DMS 273 (cell line): Measurements from ENCODE around the gene EMC10.
"Not testable (repeated sequence)": the region's sequence is repeated elsewhere in the genome, so short reads cannot be mapped to it uniquely, and the experiment has no call there.

Experiments used
- DNase-seq: peaks from one replicate; lab custom pipeline; 2025; ENCODE audit not compliant: unreplicated experiment; lab: John Stamatoyannopoulos, UW

Gene EMC10

DNA sequence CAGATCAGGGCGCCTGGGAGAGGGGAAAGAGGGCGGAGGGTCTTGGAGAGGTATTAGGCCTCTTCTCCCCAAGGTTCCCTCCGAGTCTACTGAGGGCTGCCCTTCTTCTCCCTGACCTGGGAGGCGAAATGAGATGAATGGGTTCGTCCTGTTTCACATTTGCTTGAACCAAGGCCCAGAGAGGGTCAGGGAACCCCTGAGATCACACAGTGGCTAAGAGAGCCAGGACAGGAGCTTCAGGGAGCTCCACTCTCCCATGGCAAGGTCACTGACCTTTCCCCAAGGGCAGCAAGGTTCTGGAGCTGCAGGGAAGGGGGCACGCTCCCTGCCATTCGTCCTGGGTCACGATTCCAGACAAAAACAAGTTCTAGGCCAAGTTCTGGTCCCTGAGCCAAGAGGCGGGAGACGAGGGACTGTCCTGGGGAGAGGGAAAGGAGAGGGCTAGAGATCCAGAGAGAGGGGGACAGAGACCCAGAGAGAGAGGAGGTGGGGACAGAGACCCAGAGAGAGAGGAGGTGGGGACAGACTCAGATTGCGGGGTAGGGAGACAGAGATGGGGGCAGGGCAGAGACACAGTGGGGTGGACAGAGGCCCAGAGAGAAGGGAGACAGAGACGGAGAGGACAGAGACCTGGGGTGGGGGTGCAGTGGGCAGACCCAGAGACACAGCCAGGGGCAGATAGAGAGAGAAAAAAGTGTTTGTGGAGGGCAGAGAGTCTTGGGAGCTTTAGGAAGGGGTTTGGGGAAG lies 36.9 kb downstream of the EMC10 start:
- no peak for DNase-seq

DNA sequence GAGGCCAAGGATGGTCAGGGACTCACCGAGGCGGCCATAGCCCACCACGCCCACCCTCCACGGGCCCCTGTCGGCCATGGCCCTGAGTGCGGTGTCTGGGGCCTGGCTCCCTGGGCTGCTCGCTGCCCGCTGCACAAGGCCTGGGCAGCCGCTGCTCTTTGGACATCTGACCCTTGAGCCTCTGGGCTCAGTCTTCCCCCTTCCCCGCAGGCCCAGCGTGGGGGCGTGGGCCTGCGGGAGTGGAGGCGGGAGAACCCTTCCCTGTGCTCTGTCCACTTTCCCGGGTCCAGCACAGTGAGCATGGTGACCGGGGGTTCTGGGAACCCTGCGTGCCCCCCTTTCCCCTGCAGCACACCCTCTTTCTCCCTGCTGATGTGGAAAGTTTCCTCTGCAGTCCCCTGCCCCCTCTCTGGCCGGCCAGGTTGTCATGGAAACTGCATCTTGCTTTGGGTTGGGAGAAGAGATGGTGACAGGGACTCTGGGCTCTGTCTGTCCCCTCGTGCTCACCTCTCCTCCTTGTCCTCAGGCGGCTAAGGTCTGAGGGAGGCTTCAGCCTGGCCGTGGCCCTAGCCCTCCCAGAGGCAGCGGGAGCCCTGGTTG lies 37.5 kb downstream of the EMC10 start, which contains the start of gene ASPDH:
ASPDH (minus strand) TSS at position 168 of the 600 bp plus-strand sequence; CDS start at position 78, 90 bp downstream.
- DNase-seq: peak; percentile 47

DNA sequence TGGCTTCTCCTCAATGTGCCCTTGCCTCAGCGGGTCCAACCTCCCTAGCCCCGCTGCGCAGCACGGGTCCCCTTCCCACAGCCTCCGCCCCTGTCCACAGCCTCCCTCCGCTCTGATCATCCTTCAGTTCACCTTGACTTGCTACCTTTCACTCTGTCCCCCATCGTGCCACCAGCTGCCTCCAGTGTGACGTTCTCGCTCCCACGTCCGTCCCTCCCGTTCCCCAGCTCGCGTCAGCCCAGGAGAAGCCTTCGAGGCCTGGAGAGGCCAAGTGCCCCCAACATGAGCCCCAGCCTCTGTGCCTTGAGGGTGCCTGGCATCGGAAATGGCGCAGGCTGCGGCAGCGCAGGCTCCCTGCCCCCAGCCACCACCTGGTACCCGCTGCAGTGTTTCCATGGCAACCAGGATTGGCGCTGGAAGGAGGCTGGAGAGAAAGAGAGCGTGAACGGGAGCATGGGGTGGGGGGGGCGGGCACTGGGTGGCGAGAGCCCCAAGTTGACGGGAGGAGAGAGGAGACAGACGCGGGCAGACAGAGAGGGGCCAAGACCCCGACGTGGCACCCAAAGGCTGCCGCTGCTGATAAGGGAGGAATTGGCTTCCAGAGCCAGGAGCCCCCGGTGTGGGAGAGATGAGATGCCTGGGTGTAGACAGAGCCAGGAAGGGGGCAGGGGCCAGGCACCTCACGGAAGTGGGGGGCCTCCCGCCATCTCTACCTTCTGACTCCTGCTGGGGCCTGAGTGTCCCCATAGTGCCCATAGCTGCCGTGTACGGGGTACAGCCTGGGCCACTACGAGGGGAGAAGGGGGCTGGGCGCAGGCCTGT lies 38.2 kb downstream of the EMC10 start:
- peak; percentile 87 for DNase-seq

DNA sequence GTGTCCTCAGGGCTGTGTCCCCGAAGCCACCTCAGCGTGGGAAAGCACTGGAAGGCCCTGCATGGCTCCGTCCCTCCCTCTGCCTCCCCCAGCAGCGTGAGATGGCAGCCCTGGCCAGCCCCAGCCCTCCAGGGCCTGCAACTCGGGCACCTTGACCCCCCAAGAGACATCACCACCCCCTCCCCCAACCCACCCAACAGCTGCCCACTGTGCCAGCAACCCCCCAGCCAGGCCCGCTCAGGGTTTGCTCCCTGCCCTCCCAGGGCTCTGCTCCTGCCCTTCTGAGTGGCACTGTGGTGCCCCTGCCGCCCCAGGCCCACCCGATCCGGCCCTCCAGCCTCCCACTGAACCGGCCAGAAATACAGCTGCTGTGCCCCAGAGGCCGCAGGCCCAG lies 38.9 kb downstream of the EMC10 start:
- no peak for DNase-seq

DNA sequence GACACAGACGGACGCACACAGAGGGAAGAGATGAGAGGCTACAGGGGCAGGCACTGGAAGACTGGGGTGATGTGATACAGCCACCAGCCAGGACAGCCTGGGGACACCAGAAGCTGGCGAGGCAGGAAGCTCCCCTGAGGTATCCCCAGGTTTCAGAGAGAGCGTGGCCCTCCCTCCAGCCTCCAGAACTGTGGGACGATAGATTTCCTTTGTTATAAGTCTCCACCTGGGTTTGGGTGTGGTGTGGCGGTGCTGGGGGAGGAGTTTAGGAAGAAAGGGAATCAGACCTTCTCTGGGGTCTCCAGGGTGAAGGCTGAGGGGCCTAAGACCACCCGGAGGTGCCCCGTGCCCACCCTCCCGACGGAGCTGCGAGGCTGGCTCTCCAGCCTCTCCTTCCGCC lies 40.1 kb downstream of the EMC10 start:
- no peak for DNase-seq

DNA sequence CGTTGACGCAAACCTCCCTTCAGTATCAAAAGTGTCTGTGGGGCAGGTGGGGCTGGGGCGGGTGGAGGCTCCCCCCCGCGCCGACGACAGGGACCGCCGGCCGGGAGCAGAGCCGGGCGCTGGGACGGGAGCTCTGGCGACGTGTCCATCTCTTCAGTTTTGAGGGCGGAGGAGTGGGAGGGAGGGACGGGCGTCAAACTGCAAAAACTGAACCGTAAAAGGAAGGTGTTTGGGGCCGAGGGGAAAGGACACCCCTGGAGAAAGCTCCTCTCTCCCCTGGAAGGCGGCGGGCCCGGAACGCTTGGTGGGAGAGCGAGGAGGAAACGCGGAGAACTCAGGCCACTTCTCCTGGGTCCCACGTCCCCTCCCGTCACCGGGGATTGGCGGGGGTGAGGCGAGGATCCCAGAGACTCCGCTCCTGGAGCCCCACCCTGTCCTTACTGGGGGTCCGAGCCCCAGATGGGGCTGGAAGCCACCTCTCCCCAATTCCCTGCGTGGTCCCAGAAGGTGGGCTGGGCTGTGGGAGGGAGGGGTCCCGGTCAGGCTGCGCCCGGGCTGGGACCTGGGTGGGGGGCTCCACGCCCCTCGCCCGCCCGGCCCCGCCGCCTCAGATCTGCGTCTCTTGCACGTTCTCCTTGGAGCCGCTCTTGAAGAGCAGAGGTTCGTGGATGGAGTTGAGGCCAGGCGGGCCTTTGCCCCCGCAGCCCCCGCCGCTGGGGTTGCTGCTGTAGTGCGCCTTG lies 40.8 kb downstream of the EMC10 start:
- no peak for DNase-seq

DNA sequence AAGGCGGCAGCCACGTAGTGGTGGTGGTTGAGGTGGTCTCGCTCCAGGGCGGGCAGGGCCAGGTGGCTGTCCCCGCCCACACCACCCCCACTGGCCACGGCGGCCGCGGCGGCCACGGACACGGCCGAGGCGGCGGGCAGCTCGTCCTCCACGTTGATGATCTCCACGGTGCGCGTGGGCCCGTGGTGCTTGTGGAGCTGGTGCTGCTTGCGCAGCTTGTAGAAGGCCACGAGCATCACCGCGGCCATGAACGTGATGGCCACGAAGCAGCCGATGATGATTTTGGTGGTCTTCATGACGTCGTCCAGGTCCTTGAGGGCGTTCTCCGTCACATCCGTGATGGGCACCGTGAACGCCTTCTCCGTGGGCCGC lies 41.4 kb downstream of the EMC10 start:
- no peak for DNase-seq

DNA sequence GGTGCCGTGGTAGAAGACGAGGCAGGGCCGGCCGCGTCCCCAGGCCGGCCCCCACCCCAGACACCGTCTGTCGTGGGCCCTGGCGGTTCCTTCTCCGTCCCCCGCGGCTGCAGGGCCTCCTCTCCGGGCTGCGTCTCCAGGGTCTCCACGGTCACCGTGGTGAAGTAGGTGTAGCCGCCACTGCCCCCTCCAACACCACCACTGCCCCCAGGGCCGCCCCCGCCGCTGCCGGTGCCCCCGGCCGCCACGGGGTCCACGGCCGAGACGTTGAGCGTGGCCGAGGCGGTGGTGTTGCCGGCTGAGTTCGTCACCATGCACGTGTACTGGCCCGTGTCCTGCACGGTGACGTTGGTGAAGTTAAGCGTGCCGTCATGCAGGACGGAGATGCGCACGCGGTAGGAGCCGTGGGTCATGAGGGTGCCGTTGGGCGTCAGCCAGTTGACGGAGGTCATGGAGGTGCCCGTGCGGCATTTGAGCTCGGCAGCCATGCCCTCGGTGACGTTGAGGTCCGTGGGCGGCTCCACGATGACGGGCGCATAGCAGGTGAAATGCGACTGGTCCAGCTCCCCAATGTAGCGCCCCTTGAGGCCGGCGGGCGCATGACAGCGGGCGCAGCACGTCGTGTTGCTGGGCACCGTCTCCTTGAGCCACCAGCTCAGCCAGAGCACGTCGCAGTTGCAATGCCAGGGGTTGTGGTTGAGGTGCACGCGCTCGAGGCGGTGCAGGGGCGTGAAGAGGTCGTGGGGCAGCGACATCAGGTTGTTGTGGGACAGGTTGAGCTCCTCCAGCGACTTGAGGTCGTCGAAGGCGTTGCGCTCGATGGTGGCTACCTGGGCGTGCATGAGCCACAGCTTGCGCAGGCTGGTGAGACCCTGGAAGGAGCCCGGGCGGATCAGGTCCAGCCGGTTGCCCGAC lies 42.0 kb downstream of the EMC10 start:
- DNase-seq: no peak

DNA sequence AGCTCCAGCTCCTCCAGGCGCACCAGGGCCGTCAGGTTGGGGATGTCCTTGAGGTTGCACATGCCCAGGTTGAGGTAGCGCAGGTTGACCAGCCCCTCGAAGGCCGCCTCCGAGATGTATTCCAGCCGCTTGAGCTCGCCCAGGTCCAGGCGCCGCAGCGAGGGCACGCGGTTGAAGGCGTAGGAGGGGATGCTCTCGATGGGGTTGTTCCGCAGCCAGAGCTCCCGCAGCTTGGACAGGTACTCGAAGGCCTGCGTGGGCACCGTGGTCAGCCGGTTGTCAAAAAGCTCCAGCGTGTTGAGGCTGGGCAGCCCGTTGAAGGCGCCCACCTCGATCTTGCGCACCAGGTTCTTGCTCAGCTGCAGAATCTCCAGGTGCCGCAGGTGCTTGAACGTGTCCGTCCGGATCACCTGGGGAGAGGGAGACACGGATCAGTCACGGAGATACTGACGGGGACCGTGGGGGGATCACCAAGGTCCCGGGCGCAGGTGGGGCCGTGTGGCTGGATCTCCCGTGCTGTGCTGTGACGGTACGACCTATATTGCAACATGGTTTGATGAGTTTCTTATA lies 42.8 kb downstream of the EMC10 start:
- no peak for DNase-seq

DNA sequence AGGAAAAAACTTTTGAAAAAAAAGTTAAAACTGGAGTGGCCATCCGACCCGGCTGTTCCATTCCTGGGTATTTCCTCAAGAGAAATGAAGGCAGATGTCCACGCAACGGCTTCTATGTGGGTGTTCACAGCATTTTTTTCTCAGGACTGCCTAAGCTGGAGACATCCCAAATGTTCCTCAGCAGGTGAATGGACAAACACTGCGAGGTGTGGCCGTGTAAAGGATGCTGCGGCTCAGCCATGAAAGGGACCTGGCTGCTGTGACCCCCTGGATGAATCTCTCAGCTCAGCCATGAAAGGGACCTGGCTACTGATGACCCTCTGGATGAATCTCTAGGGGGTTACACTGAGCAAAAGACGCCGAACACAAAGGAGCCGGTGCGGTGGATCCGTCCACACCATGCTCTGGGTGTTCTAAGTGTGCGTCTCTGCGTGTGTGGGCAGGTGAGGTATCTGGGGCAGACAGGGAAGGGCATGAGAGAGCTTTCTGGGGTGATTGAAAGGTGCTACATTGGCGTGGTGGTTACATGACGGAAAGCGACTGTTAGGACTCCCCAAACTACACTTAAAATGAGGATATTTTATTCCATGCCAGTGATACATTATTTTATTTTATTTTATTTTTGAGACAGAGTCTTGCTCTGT lies 44.6 kb downstream of the EMC10 start:
- no peak for DNase-seq

DNA sequence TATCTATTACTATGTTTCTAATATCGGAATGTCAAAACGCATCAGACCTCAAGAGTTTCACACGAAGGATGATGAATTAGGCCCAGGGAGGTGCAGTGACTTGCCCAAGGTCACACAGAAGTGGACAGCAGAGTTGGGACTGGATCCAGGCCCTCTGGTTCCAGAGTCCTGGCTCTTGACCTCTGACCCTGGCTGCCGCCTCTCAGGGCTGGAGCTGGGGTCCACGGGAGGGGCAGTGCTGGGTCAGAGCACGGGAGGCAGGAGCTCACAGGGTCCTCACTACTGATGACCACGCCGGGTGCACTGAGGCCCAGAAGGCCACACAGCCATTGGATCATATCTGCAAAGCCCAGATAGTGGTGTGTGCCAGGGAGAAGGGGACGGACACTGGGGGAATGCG lies 46.6 kb downstream of the EMC10 start:
- no peak for DNase-seq

DNA sequence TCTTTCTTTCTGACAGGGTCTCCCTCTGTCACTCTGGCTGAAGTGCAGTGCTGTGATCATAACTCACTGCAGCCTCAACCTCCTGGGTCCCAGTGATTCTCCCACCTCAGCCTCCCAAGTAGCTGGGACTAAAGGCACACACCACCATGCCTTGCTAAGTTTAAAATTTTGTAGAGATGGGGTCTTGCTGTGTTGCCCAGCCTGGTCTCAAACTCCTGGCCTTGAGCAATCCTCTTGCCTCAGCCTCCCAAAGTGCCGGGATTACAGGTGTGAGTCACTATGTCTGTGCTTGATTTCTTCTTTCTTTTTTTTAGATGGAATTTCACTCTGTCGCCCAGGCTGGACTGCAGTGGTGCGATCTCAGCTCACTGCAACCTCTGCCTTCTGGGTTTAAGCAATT lies 51.7 kb downstream of the EMC10 start:
- DNase-seq: not testable (repeated sequence)

DNA sequence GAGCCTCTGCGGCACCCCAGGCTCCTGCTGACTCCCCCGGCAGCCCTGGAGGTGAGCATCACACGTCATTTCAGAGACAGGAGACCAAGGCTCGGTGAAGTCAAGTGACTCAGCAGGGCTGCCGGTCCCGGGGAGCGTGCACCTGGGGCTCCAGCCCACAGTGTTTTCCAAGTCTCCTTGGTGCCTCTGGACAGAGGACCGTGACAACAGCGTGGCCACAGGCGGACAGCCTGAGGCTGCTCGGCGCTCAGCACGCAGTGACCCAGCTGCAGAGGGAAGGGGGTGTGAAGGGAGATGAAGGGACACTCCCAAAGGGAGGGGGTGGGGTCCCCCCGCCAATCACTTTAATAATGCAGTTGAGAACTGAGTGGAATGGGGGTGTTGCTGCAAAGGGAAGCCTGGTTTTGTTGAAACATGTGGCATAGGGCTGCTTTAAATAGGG lies 54.9 kb downstream of the EMC10 start:
- no peak for DNase-seq

DNA sequence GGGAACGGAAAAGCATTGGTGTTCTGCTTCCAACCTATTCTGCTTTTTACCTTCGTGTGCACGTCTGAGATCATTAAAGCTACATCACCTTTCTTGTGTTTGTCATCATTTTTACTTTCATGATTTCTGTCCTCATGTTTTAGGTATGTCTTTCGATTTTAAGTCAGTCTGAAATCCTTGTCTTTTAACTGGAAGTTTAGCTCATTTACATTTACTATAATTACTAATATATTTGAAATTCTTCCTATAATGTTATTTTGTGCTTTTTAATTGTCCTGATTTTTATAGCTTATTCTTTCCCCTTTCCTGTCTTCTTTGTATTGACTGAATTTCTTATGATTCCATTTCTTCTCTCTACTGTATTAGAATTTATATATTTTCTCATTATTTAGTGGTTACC lies 56.6 kb downstream of the EMC10 start:
- no peak for DNase-seq

DNA sequence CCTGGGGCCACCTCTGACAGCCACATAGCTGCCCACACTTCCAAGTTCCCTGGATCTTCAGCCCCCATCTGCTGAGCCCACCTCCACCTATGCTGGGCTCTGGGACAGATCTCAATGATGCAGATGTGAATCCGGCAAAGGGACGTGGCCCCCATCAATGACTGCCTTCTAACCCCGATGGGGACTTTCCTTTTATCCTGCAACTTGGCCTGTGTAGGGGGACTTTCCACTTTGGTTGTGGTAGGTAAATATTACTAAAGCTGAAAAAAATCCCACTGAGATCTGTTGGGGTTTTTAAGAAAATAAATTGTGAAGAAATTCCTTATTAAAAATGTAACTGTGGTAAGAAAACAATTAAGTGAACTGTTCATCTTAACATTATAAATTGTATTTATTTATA lies 58.2 kb downstream of the EMC10 start:
- no peak for DNase-seq

DNA sequence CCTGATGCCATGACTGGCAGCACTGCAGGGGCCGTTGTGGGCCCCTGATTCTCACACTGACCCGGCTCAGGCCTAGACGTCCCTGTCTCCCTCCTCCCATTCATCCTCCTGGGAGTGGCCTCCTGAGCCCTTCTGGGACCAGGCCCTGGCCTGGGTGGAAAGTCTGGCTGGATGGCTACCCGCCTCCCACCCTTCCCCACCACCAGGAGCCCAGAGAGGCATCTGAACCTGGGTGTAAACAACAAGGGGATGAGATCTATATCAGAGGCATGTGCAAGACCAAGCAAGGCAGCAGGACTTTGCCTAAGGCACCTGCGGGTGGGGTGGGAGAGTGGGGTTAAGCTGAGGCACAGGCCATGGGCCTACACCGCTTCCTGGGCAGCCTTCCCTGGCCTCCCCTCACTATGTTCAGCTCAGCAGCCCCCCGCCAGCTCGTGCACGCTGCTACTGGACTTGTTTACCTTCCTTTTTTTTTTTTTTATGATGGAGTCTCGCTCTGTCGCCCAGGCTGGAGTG lies 59.4 kb downstream of the EMC10 start:
- DNase-seq: no peak

DNA sequence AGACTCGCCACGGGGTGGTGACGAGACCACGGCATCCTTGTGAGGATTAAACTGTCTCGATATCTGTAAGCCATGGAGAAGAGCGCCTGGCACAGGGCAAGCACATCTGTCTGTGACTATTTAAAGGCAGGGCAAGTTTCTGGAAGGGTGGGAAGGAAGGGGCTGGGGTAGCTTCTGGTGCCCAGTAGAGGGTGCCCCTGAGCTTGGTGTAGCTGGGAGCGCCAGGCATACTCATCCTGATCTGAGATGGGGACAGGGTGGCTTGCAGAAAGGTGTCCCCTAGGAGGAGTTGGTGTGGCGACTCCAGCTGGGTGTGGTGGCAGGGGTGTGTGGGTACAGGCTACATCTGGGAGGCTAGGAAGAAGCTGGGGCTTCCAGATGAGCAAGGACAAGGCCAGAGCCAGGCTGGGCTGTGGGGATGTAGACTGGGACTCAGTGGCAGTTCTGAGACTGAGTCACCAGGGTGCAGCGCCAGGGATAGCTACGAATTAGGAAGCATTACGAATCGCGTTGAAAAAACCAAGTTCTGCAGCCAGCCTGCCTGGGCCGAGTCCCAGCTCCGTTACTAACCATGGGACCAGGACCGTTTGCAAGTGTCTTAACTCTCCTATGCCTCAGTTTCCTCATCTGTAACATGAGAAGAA lies 60.5 kb downstream of the EMC10 start:
- DNase-seq: no peak

DNA sequence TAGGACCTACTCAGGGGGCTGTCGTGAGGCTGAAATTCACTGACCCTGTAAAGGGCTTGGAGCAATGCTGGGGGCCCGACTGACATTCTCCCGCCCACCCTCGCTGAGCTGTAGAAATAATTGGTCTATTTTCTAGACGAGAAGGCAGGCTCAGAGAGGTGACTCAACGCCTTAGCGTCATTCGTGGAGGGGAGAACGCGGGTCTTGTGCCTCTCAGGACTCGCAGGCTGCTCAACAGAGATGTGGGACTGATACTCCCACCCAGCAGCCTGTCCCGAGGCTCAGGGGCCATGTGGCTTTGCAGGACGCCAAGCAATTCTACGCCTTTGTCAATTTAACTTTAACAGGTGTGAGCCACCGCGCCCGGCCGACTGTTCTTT lies 61.0 kb downstream of the EMC10 start:
- no peak for DNase-seq

DNA sequence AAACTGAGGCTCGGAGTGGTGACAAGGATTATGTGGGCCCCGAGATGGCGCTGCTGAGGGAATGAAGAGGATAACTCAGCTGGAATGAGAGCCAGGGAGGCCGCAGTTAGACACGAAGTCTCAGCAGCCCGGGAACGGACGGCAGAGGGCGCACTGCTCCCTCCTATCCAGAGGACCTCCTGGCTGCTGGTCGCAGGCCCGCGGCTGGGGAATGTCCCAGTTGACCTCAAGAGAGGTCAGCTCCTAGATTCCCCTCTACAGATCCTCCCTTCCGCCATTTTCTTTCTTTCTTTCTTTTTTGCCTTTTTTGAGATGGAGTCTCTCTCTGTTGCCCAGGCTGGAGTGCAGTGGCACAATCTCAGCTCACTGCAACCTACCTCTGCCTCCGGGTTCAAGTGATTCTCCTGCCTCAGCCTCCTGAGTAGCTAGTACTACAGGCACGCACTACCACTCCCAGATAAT lies 61.5 kb downstream of the EMC10 start:
- peak; percentile 93 for DNase-seq
